DOHH2 (cell line): ENCODE measurements around the gene TRAF2.

Experiments
- H3F3A ChIP-seq: fragments of 200-600 bp; sonication (generic), shearing (Covaris generic); 2 replicates; pipeline ENCODE4 v1.6.0; 2016; ENCODE audit warnings: antibody characterized with exemption, mild to moderate bottlenecking; ENCODE audit not compliant: control insufficient read depth, insufficient read depth
- H3K27ac ChIP-seq: fragments of 200-600 bp; sonication (generic); 2 replicates; pipeline ENCODE4 v1.5.1; 2014; ENCODE audit warnings: low read depth, mild to moderate bottlenecking, low read length, moderate library complexity
- H3K27me3 ChIP-seq: fragments of 200-600 bp; sonication (generic); 2 replicates; pipeline ENCODE4 v1.6.1; 2014; ENCODE audit warnings: mild to moderate bottlenecking, low read length, mixed read lengths; ENCODE audit not compliant: control insufficient read depth
- H3K36me3 ChIP-seq: fragments of 200-600 bp; sonication (generic); 2 replicates; pipeline ENCODE4 v1.6.1; 2014; ENCODE audit warnings: mild to moderate bottlenecking, low read length, moderate library complexity, mixed read lengths; ENCODE audit not compliant: control insufficient read depth
- H3K4me1 ChIP-seq: fragments of 200-600 bp; sonication (generic); 2 replicates; pipeline ENCODE4 v1.6.1; 2014; ENCODE audit warnings: mild to moderate bottlenecking, low read length, mixed read lengths; ENCODE audit not compliant: control insufficient read depth
- H3K4me2 ChIP-seq: fragments of 200-600 bp; sonication (generic); 2 replicates; pipeline ENCODE4 v1.6.0; 2014; ENCODE audit warnings: mild to moderate bottlenecking, low read length, moderate library complexity
- H3K4me3 ChIP-seq: fragments of 200-600 bp; sonication (generic); 2 replicates; pipeline ENCODE4 v1.5.1; 2014; ENCODE audit warnings: mild to moderate bottlenecking, low read length, mixed read lengths
- H3K79me2 ChIP-seq: fragments of 200-600 bp; sonication (generic); 2 replicates; pipeline ENCODE4 v1.6.1; 2014; ENCODE audit warnings: mild to moderate bottlenecking, low read length, mixed read lengths; ENCODE audit not compliant: control insufficient read depth
- H3K9me2 ChIP-seq: fragments of 200-600 bp; sonication (generic); replicated peaks from 2 replicates; pipeline ENCODE4 v1.6.1; 2014; ENCODE audit warnings: mild to moderate bottlenecking, low read length, mixed read lengths; ENCODE audit not compliant: control insufficient read depth
- H3K9me3 ChIP-seq: fragments of 200-600 bp; sonication (generic); 2 replicates; pipeline ENCODE4 v1.6.1; 2014; ENCODE audit warnings: antibody characterized with exemption, low read length, mixed read lengths; ENCODE audit not compliant: control insufficient read depth, insufficient read depth
- H4K20me1 ChIP-seq: fragments of 200-600 bp; sonication (generic); 2 replicates; pipeline ENCODE4 v1.6.0; 2014; ENCODE audit warnings: low read depth, mild to moderate bottlenecking, antibody characterized with exemption, low read length, moderate library complexity; ENCODE audit not compliant: control insufficient read depth, insufficient read depth
- EZH2phosphoT487 ChIP-seq: fragments of 200-600 bp; sonication (generic); IDR thresholded peaks from 2 replicates; pipeline ENCODE4 v1.6.1; 2017; ENCODE audit warnings: borderline replicate concordance, mild to moderate bottlenecking, antibody characterized with exemption, low read length, moderate library complexity, mixed read lengths
- TF ChIP-seq, protein P1 (sequence below): fragments of 200-600 bp; sonication (generic); IDR thresholded peaks from one replicate; pipeline ENCODE4 v1.5.1; 2014; ENCODE audit warnings: antibody characterized with exemption, mild to moderate bottlenecking, low read depth, low read length; ENCODE audit not compliant: poor library complexity, severe bottlenecking

Gene TRAF2

DNA sequence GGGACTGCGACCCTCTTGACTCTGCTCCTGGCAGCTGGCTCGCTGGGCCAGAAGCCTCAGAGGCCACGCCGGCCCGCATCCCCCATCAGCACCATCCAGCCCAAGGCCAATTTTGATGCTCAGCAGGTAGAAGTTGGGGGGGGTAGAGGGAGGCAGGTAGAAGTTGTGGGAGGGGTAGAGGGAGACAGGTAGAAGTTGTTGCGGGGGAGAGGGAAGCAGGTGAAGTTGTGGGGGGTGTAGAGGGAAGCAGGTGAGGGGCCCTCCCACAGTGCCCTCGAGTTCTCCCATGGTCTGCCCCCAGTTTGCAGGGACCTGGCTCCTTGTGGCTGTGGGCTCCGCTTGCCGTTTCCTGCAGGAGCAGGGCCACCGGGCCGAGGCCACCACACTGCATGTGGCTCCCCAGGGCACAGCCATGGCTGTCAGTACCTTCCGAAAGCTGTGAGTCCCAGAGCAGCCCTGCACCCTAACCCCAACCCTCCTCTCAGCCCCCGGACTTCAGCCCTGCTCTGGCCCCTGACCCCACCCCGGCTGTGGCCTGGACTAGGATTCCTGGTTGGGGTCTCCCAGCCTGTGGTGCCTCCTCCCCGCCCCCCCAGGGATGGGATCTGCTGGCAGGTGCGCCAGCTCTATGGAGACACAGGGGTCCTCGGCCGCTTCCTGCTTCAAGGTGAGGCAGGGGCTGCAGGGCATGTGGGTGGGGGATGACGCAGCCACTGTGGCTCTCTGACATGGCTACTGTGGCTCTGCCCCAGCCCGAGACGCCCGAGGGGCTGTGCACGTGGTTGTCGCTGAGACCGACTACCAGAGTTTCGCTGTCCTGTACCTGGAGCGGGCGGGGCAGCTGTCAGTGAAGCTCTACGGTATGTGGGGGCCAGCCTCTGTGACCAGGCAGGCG is 59.3 kb downstream of the TRAF2 start:
- Histone ChIP-seq H3K27me3 (no peaks in the 10 kb centered on the region), H4K20me1 (0 out of 2 replicates have a peak, but pooled peaks cover 3% of the 10 kb centered on the region), H3F3A (no peaks in the 10 kb centered on the region; the same call in 1 of the 2 replicates), H3K9me3 (no peaks in the 10 kb centered on the region), H3K27ac (no peak overlapping the region), H3K9me2 (no peaks in the 10 kb centered on the region), H3K36me3 (peaks cover 24% of the 10 kb centered on the region), H3K4me3 (no peak overlapping the region), H3K4me1 (peaks cover 21% of the 10 kb centered on the region), H3K4me2 (no peak overlapping the region), H3K79me2 (peaks cover 26% of the 10 kb centered on the region)
- TF ChIP-seq, protein P1, sequence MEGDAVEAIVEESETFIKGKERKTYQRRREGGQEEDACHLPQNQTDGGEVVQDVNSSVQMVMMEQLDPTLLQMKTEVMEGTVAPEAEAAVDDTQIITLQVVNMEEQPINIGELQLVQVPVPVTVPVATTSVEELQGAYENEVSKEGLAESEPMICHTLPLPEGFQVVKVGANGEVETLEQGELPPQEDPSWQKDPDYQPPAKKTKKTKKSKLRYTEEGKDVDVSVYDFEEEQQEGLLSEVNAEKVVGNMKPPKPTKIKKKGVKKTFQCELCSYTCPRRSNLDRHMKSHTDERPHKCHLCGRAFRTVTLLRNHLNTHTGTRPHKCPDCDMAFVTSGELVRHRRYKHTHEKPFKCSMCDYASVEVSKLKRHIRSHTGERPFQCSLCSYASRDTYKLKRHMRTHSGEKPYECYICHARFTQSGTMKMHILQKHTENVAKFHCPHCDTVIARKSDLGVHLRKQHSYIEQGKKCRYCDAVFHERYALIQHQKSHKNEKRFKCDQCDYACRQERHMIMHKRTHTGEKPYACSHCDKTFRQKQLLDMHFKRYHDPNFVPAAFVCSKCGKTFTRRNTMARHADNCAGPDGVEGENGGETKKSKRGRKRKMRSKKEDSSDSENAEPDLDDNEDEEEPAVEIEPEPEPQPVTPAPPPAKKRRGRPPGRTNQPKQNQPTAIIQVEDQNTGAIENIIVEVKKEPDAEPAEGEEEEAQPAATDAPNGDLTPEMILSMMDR = no peak
- no peak for TF ChIP-seq EZH2phosphoT487

DNA sequence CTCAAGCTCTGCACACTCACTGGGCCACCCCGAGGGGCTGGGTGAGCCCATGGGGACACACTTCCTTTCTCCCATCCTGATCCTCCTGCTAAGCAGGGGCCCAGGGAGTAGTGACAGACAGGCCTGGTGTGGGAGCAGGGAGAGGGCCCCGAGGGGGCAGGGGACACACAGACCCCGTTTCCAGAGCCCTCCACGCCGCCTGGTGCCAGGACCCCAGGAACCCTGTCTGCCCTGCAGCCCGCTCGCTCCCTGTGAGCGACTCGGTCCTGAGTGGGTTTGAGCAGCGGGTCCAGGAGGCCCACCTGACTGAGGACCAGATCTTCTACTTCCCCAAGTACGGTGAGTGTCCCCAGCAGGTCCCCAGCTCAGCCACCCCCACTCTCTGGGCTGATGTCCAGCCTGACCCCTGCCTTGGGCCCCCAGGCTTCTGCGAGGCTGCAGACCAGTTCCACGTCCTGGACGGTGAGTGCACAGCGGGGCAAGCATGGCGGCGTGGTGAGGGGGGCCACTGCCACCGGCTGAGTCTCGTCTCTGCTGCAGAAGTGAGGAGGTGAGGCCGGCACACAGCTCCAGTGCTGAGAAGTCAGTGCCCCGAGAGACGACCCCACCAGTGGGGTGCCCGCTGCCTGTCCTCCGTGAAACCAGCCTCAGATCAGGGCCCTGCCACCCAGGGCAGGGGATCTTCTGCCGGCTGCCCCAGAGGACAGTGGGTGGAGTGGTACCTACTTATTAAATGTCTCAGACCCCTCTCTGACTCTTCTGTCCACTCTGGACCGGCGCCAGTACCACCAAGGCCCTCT is 60.1 kb downstream of the TRAF2 start:
- Histone ChIP-seq H3K9me2 (no peaks in the 10 kb centered on the region), H3K4me2 (no peak overlapping the region), H3F3A (no peaks in the 10 kb centered on the region; the same call in 1 of the 2 replicates), H3K4me3 (no peak overlapping the region), H3K36me3 (peaks cover 15% of the 10 kb centered on the region), H3K27me3 (no peaks in the 10 kb centered on the region), H3K9me3 (no peaks in the 10 kb centered on the region), H3K27ac (no peak overlapping the region), H4K20me1 (0 out of 2 replicates have a peak, but pooled peaks cover 3% of the 10 kb centered on the region), H3K79me2 (peaks cover 24% of the 10 kb centered on the region), H3K4me1 (peaks cover 24% of the 10 kb centered on the region)
- TF ChIP-seq, protein P1 = no peak
- TF ChIP-seq EZH2phosphoT487 = no peak

DNA sequence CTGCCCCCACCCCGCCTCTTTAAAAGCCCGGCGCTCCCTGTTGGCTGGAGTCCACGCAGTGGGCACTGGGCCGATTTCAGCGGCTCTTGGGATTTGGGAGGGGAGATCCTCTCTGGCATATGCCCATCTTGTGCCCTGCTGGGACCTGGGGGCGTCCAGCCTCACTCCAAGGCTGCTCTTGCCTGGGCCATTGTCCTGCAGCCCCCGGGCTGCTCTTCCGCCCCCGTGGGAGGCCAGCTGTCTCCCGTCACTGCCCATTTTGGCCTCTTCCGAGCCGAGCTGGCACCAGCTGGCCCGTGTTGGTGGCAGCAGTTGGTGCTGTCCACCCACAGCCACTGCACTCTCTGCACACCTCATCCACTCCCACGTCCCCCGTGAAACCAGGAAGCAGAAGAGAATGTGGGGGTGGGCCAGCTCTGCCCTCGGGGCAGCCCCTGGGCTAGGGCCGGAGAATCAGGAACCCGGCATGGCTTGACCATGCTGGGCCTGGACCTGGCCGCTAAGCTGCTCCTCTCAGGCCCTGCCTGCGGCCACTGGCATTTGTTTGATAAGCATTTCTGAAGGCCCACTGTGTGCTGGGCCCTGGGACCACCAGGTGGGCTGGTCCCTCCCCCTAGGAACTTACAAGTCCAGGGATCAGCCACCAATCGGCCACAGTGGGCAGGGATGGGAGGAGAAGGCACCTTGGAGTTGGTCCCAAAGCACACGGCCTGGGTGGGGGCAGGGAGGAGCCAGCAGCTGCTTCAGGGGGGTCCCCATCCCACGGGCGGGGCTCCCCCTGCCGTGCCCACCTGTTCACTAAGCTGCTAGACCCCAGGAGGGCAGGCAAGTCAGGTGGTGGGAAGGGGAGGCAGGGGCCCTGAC is 60.9 kb downstream of the TRAF2 start:
- H3K4me3 ChIP-seq = no peak overlapping the region

More for the DNA sequence above, 60.9 kb downstream of the TRAF2 start:
- Histone ChIP-seq H3K4me1 (peaks cover 24% of the 10 kb centered on the region), H3K4me2 (no peak overlapping the region), H3K9me3 (no peaks in the 10 kb centered on the region), H3K79me2 (peaks cover 18% of the 10 kb centered on the region), H3K27me3 (no peaks in the 10 kb centered on the region), H3K9me2 (no peaks in the 10 kb centered on the region), H3K36me3 (peaks cover 7% of the 10 kb centered on the region), H3F3A (no peaks in the 10 kb centered on the region; the same call in 1 of the 2 replicates), H4K20me1 (0 out of 2 replicates have a peak, but pooled peaks cover 1% of the 10 kb centered on the region), H3K27ac (no peak overlapping the region)
- TF ChIP-seq EZH2phosphoT487 = no peak
- TF ChIP-seq, protein P1 = no peak
